Neural progenitor cell (in vitro differentiated cells): ENCODE results near the gene RPGR.

Experiments used
- EZH2 ChIP-seq: fragments of 200-600 bp; sonication (generic); IDR thresholded peaks from 2 replicates; pipeline ENCODE4 v1.6.1; 2017; ENCODE audit warnings: antibody characterized with exemption, mild to moderate bottlenecking, moderate library complexity
- EZH2phosphoT487 ChIP-seq: fragments of 200-600 bp; sonication (generic); IDR thresholded peaks from 2 replicates; pipeline ENCODE4 v1.6.1; 2017; ENCODE audit warnings: antibody characterized with exemption
- TF ChIP-seq, protein P1 (sequence below): fragments of 200-600 bp; sonication (generic); IDR thresholded peaks from 2 replicates; pipeline ENCODE4 v1.5.1; 2017; ENCODE audit warnings: antibody characterized with exemption, mild to moderate bottlenecking

DNA sequence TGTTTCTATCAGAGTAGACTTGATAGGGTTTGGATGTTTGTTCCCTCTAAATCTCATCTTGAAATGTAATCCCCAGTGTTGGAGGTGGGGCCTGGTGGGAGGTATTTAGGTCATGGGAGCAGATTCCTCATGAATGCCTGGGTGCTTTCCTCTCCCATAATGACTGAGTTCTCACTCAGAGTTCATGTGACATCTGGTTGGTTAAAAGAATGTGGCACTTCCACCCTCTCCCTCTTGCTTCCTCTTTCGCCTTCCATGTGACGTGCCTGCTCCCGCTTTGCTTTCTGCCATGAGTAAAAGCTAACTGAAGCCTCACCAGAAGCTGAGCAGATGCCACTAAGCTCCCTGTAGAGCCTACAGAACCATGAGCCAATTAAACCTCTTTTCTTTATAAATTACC, 59.3 kb downstream of the RPGR start:
- TF ChIP-seq, protein P1, sequence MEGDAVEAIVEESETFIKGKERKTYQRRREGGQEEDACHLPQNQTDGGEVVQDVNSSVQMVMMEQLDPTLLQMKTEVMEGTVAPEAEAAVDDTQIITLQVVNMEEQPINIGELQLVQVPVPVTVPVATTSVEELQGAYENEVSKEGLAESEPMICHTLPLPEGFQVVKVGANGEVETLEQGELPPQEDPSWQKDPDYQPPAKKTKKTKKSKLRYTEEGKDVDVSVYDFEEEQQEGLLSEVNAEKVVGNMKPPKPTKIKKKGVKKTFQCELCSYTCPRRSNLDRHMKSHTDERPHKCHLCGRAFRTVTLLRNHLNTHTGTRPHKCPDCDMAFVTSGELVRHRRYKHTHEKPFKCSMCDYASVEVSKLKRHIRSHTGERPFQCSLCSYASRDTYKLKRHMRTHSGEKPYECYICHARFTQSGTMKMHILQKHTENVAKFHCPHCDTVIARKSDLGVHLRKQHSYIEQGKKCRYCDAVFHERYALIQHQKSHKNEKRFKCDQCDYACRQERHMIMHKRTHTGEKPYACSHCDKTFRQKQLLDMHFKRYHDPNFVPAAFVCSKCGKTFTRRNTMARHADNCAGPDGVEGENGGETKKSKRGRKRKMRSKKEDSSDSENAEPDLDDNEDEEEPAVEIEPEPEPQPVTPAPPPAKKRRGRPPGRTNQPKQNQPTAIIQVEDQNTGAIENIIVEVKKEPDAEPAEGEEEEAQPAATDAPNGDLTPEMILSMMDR: no peak
- TF ChIP-seq EZH2: no peak
- TF ChIP-seq EZH2phosphoT487: no peak
